DOHH2 (cell line): ENCODE results near the gene ADRA2B.

Experiments used
- H3F3A ChIP-seq: fragments of 200-600 bp; sonication (generic), shearing (Covaris generic); 2 replicates; pipeline ENCODE4 v1.6.0; 2016; ENCODE audit warnings: antibody characterized with exemption, mild to moderate bottlenecking; ENCODE audit not compliant: control insufficient read depth, insufficient read depth
- H3K27ac ChIP-seq: fragments of 200-600 bp; sonication (generic); 2 replicates; pipeline ENCODE4 v1.5.1; 2014; ENCODE audit warnings: low read depth, mild to moderate bottlenecking, low read length, moderate library complexity
- H3K27me3 ChIP-seq: fragments of 200-600 bp; sonication (generic); 2 replicates; pipeline ENCODE4 v1.6.1; 2014; ENCODE audit warnings: mild to moderate bottlenecking, low read length, mixed read lengths; ENCODE audit not compliant: control insufficient read depth
- H3K36me3 ChIP-seq: fragments of 200-600 bp; sonication (generic); 2 replicates; pipeline ENCODE4 v1.6.1; 2014; ENCODE audit warnings: mild to moderate bottlenecking, low read length, moderate library complexity, mixed read lengths; ENCODE audit not compliant: control insufficient read depth
- H3K4me1 ChIP-seq: fragments of 200-600 bp; sonication (generic); 2 replicates; pipeline ENCODE4 v1.6.1; 2014; ENCODE audit warnings: mild to moderate bottlenecking, low read length, mixed read lengths; ENCODE audit not compliant: control insufficient read depth
- H3K4me2 ChIP-seq: fragments of 200-600 bp; sonication (generic); 2 replicates; pipeline ENCODE4 v1.6.0; 2014; ENCODE audit warnings: mild to moderate bottlenecking, low read length, moderate library complexity
- H3K4me3 ChIP-seq: fragments of 200-600 bp; sonication (generic); 2 replicates; pipeline ENCODE4 v1.5.1; 2014; ENCODE audit warnings: mild to moderate bottlenecking, low read length, mixed read lengths
- H3K79me2 ChIP-seq: fragments of 200-600 bp; sonication (generic); 2 replicates; pipeline ENCODE4 v1.6.1; 2014; ENCODE audit warnings: mild to moderate bottlenecking, low read length, mixed read lengths; ENCODE audit not compliant: control insufficient read depth
- H3K9me2 ChIP-seq: fragments of 200-600 bp; sonication (generic); replicated peaks from 2 replicates; pipeline ENCODE4 v1.6.1; 2014; ENCODE audit warnings: mild to moderate bottlenecking, low read length, mixed read lengths; ENCODE audit not compliant: control insufficient read depth
- H3K9me3 ChIP-seq: fragments of 200-600 bp; sonication (generic); 2 replicates; pipeline ENCODE4 v1.6.1; 2014; ENCODE audit warnings: antibody characterized with exemption, low read length, mixed read lengths; ENCODE audit not compliant: control insufficient read depth, insufficient read depth
- H4K20me1 ChIP-seq: fragments of 200-600 bp; sonication (generic); 2 replicates; pipeline ENCODE4 v1.6.0; 2014; ENCODE audit warnings: low read depth, mild to moderate bottlenecking, antibody characterized with exemption, low read length, moderate library complexity; ENCODE audit not compliant: control insufficient read depth, insufficient read depth
- EZH2phosphoT487 ChIP-seq: fragments of 200-600 bp; sonication (generic); IDR thresholded peaks from 2 replicates; pipeline ENCODE4 v1.6.1; 2017; ENCODE audit warnings: borderline replicate concordance, mild to moderate bottlenecking, antibody characterized with exemption, low read length, moderate library complexity, mixed read lengths
- TF ChIP-seq, protein P1 (sequence below): fragments of 200-600 bp; sonication (generic); IDR thresholded peaks from one replicate; pipeline ENCODE4 v1.5.1; 2014; ENCODE audit warnings: antibody characterized with exemption, mild to moderate bottlenecking, low read depth, low read length; ENCODE audit not compliant: poor library complexity, severe bottlenecking

ADRA2B gene

DNA sequence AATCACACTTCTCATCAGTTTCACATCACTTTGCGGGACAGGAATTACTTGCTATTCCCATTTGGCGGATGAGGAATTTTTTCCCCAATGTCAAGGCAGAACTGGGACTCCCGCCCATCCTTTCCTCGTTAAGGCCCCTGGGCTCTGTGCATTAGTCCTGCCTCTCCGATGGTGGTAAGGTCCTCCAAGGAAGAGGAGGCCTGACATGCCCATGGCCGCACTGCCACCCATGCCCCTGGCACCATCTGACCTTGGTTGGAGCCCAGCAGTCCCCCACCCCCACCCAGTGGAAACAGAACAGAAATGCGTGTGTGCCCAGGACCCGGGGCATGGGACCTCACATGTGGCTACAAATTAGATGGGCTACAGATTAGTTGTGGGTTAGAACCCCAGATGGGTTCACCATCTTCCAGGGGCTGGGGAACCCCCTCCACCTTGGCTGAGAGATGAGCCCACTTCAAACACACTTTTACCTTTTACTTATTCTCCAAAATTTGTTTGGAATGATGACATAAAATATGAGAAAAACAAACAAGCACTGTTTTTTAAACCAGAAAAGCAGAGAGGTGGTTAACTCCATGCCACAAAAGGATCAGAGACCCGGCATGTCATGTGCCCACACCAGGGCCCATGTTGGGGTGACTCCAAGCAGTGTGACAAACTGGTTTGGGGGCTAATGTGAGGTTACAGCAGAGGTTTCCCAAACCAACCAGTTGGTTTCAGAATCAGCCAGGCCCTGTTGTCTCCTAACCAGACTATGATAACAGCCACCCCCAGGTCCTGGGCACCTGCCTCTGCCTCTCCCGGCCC lies 39.8 kb upstream of the ADRA2B start:
- Histone ChIP-seq H3K9me3 (no peaks in the 10 kb centered on the region), H4K20me1 (no peaks in the 10 kb centered on the region), H3K4me3 (peak overlapping the region; percentile 35), H3K27ac (no peak overlapping the region; the same call in 1 of the 2 replicates), H3K79me2 (no peaks in the 10 kb centered on the region), H3K4me2 (peak overlapping the region; percentile 68), H3K4me1 (peaks cover 79% of the 10 kb centered on the region), H3K27me3 (no peaks in the 10 kb centered on the region), H3K36me3 (no peaks in the 10 kb centered on the region), H3F3A (peaks cover 8% of the 10 kb centered on the region; the same call in 1 of the 2 replicates), H3K9me2 (no peaks in the 10 kb centered on the region)
- no peak for TF ChIP-seq EZH2phosphoT487
- TF ChIP-seq, protein P1, sequence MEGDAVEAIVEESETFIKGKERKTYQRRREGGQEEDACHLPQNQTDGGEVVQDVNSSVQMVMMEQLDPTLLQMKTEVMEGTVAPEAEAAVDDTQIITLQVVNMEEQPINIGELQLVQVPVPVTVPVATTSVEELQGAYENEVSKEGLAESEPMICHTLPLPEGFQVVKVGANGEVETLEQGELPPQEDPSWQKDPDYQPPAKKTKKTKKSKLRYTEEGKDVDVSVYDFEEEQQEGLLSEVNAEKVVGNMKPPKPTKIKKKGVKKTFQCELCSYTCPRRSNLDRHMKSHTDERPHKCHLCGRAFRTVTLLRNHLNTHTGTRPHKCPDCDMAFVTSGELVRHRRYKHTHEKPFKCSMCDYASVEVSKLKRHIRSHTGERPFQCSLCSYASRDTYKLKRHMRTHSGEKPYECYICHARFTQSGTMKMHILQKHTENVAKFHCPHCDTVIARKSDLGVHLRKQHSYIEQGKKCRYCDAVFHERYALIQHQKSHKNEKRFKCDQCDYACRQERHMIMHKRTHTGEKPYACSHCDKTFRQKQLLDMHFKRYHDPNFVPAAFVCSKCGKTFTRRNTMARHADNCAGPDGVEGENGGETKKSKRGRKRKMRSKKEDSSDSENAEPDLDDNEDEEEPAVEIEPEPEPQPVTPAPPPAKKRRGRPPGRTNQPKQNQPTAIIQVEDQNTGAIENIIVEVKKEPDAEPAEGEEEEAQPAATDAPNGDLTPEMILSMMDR = no peak

DNA sequence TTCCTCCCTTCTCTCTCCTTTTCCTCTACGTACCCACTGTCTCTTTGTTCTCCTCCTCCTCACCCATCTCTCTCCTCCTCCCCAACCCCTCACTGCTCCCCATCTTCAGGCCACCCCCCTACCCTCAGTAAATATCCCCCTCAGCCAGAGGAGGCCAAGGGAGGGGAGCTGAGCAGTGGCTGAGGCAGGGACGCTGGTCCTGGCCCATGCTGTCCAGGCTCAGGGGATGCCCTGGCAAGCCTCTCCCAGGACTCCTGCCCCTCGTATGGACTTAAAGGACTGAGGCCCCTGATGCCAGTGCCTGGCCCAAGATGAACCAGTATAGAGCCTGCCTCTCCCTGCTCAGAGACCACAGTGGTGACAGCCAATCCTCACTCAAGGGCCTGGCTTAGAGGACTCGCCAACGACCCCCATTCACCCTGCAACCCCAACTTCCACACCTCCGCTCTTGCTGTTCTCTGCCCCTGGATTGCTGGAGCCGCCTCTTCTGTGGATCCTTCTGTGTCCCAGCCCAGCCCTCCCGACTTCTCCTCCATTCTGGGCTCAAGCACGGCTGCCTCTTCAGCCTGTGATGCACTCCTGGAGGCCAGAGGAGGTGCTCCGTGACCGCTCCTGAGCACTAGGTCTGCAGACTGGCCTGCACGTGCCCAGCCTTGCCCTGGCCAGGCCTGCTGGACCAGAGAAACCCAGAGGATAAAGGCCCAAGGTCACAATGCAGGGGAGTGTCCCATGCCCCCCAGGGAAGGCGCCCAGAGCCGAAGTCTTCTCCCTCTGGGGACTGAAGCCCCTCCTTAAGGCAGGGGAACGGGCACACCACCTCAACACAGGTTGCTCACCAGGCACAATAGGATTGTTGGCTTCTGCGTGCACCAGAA lies 38.4 kb upstream of the ADRA2B start:
- H4K20me1 ChIP-seq = no peaks in the 10 kb centered on the region
- no peak overlapping the region for H3K4me3 ChIP-seq
- no peak overlapping the region for H3K27ac ChIP-seq
- no peaks in the 10 kb centered on the region for H3K79me2 ChIP-seq
- H3K4me1 ChIP-seq = peaks cover 83% of the 10 kb centered on the region
- no peaks in the 10 kb centered on the region for H3K9me3 ChIP-seq
- H3K27me3 ChIP-seq = no peaks in the 10 kb centered on the region
- no peak overlapping the region for H3K4me2 ChIP-seq
- H3K9me2 ChIP-seq = no peaks in the 10 kb centered on the region
- no peaks in the 10 kb centered on the region for H3K36me3 ChIP-seq
- no peak for TF ChIP-seq EZH2phosphoT487
- TF ChIP-seq, protein P1 = no peak
- H3F3A ChIP-seq = no peaks in the 10 kb centered on the region

DNA sequence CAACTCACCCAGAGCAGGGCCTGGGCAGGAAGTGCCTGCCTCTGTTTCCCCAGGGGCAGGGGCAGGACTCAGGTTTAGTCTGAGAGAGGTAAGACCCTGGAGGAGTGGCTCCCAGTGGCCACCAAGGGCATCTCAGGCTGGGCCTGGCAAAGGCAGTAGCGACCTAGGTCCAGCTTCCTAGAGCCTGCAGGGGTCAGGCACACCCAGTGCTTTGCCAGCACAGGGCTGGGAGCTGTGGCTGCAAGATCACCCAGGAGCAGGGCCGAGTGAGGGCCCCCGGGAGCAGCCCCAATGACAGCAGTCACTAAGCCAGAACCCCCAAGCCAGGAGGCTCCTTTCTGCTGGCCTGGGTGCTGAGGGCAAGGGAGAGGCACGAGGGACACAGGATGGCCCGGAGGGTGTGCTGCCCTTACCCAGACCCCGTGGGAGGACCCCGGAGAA lies 37.6 kb upstream of the ADRA2B start:
- peaks cover 83% of the 10 kb centered on the region for H3K4me1 ChIP-seq
- H3K27ac ChIP-seq = no peak overlapping the region
- no peaks in the 10 kb centered on the region for H4K20me1 ChIP-seq
- H3K27me3 ChIP-seq = no peaks in the 10 kb centered on the region
- TF ChIP-seq, protein P1 = no peak
- no peak for TF ChIP-seq EZH2phosphoT487
- H3K4me2 ChIP-seq = no peak overlapping the region
- peaks cover 5% of the 10 kb centered on the region; the same call in 1 of the 2 replicates for H3F3A ChIP-seq
- no peaks in the 10 kb centered on the region for H3K79me2 ChIP-seq
- H3K9me2 ChIP-seq = no peaks in the 10 kb centered on the region
- H3K9me3 ChIP-seq = no peaks in the 10 kb centered on the region
- H3K36me3 ChIP-seq = no peaks in the 10 kb centered on the region
- no peak overlapping the region for H3K4me3 ChIP-seq
